Stimulated activated CD8-positive, alpha-beta memory T cell treated with anti-CD3 and anti-CD28 coated beads, Interleukin-7, amount 100 ng/mL, for 24 hours (primary cell): ENCODE data around the gene PRDM15.
A peak's percentile ranks its signal among the peaks of the same experiment; 100 is the strongest.

Experiments used
- DNase-seq: peaks from one replicate; pipeline ENCODE4 v3.0.0-alpha.2; 2020; ENCODE audit warnings: low read depth

The PRDM15 gene

DNA sequence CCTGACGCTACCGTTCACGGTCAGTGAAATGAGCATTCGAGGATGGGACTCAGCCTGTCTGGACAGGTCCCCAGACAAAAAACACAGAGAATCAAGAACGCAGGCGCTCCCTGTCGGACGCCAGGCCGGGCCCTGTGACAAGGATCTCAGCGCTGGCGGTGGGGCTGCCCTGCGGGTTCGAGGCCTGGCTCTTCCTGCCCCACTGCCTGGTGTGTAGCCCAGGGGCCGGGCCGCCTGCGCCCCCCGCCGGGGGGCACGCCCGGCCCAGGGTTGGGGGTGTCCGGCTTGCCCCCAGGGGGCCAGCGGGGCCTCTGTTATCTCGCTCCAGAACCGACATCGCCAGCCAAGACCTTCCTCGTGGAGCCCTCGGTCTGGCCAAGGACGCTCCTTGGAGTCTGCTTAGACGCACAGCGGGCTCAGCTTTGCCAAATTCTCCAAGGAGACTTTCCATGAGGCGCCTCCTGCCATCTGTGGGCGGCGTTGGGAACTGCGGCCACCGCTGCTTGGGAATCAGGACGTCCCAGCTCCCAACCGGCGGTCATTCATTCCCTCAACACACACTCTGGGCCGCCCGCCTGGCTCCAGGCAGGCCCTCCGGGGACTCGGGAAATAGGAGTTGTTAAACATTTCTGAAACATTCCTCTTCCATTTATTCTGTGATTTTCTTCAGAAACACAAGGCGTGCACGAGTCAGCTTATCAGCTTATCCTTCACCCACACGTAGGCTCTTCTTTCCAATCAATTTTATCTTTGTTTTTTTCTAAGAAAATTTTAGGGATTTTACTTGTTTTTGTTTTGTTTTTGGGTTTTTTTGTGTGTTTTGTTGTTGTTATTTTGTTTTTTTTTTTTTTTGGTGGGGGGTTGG lies 101.0 kb downstream of the PRDM15 start:
- DNase-seq = no peak

DNA sequence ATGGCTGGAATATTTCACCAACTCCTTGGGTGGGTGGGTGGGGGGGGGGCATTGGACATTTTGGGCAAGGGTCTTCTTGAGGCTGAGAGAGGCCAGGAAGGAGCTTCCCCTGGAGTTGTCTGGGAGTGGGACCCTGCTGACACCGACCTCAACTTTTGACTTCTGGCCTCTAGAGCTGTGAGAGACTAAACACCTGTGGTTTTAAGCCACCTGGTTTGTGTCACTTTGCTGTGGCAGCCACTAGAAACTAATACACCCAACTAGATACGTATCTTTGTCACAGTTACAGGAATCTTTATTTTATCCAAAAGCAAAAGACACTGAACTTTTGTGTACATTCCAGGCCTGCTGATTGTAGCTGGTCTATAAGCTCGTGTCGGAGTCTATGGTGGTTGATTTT lies 102.4 kb downstream of the PRDM15 start:
- DNase-seq = no peak

DNA sequence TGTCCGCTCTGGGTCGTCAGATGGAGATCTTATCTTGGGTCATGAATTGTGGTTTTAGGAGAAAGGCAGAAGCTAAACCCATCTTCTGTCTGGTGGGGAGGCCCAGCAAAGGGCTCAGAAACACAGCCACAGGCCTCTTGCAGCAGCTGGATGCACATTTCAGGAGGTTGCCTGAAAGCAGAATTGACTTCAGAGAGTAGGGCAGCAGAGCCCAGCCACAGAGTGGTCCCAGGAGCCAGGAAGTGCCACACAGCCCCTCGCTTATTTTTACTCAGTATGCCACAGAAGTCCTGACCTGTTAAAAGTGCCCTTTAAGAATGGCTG lies 104.0 kb downstream of the PRDM15 start:
- no peak for DNase-seq

DNA sequence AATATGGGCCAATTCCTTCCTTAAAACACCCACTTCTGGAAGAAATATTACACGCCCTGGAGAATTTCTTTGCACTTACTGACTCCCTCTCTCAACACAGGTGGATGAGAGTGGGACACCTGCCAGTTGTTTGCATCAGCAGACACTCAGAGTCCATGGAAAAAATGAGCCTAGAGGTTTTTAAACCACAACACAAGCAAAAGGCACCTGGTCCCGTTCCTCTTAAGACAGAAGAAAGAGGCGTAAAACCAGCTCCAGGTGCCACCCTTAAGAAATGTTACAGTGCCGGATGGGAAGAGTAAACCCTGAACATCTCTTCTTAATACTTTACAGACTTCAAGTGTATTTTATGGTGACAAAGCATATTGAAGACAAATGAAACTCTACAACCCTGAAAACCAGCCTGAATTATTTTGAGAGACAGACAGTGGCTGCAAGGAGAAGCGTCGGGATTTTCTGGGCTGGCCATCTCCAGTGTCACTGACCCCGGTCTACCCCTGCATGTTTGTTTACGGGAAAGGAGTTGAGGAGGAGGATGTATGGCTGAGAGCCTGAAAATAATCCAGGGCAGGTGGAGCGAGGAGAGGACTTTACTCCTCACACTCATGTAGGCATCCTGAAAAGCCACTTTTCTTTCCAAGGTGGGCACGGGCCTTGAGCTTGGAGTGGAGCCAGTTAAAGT lies 104.5 kb downstream of the PRDM15 start:
- no peak for DNase-seq

DNA sequence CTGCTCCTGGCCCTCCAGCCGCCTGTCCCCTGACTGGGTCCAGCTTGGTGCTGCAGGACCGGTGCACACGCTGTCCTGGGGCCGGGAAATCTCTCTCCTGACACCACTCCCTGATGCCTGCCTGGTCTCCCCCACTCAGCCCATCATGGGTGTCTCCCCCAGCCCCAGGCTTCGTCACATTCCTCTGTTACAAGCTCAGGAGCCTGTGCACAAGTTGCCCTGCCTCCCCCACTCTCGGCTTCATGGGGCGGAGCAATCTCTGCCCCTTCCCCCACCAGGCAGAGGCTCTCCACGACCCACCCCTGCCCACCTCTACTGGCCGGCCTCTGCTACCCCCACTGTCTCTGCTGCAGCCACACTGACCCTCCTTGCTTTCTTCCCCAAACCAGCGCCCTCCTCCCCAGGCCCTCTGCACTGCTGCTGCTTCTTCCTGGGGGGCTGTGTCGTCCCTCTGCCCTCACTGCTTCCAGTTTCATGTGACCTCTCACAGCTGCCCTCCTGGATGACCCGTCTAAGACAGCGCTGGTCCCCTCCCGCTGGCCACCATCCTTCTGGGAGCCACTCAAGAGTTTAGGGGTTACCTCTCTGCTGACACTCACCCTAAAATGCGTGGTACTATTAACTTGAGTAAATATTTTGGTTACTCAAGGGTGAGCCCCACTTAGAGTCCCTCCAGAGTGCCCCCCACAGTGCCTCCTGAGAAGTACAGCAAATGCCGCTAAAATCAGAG lies 106.6 kb downstream of the PRDM15 start:
- no peak for DNase-seq

DNA sequence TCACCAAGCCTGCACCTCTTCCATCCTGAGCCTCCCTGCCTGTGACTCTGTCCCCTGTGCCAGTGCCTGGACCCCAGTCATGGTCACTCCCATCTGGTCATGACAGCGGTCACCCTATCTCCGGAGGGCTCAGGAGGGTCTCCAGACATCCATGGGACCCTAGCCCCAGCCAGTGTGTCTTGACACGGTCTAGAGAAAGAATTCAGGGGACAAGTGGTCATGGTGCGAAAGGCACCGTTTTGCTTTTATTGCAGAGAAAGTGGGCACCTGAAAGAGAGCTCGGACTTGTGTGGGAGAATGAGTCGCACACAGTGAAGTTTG lies 107.6 kb downstream of the PRDM15 start:
- DNase-seq = no peak

DNA sequence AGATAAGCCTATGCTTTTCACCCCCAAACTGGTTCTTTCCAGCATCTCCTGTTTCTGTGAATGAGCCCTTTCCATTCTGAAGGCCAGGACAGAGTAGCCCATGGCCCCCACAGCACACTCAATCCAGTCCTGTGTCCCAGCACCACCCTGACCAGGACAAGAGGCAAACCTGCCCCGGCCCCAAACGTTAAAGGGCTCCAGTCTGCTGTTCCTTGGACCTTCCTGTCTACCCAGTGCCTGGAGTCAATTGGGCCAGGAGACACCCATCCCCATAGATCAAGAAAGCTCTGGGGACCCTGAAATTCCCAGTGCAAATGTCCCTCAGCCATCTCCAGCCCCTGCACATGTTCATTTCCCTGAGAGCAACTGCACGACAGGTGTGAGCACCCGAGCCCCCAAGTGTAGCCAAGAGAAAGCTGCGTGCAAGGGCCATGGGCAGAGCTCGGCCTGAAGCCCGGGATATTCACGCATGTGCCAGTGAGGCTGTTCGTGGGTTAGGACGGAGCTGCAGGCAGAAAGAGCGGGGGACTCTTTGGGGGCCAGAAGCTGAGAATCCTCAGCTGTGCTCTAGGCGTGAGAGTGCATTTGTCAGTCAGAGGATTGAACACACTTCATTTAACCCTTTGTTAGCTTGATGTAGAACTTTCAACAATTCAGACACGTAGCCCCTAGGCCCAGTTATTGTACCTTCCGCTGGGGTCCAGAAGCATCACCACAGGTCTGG lies 108.1 kb downstream of the PRDM15 start:
- DNase-seq = no peak

DNA sequence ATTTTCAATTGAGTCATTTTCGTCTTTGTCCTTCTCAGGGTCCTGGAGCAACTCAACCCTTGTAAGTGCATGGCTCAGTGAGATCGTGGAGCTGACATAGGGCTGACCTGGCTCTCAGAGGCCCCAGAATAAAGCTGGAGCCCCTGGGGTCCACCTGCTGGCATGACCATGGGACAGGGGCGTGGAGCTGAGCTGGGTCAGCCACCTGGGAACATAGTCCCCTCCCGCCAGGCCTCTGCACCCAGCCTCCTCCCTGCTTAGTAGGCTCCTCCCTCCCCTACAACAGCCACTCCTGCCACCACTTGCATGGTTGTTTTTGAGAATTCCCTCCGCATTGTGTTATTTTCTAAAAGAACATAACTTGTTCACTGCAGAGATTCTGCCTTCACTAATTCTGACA lies 109.2 kb downstream of the PRDM15 start:
- no peak for DNase-seq

DNA sequence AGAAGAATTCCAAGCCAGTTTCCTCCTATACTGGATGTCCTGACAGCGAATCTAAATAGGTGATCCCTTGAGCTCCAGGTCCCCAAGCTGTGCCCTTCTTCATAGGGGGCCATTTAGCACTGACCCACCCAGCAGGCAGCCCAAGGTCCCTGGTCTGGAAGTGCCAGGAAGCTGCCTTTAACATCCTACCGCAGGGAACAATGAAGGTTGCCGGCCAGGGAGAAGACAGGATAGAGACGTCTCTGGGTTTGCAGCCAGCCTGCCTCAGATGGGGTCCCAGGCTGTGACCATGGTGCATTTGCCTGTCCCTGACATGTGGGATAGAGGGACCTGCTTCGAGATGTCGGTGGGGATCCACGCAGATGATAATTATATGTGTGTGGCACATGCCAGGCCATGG lies 109.6 kb downstream of the PRDM15 start:
- no peak for DNase-seq

DNA sequence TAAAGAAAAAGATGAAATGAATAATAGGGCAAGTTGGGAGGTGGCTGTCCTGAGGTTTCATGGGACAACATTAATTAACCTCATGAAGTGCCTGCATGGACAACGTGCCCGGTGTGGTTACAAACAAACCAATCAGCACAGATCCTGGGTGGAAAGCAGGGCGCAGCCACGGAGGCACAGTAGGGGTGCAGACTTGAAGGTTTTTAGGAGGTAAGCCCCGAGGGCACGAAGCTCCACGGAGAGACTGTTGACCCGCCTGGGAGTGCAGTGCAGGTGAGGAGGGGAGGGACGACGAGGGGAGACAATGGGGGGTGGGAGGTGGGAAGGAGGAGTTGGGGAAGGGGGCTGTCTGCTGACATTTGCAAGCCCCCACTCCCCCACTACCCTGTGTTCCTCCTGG lies 110.0 kb downstream of the PRDM15 start:
- DNase-seq = no peak

DNA sequence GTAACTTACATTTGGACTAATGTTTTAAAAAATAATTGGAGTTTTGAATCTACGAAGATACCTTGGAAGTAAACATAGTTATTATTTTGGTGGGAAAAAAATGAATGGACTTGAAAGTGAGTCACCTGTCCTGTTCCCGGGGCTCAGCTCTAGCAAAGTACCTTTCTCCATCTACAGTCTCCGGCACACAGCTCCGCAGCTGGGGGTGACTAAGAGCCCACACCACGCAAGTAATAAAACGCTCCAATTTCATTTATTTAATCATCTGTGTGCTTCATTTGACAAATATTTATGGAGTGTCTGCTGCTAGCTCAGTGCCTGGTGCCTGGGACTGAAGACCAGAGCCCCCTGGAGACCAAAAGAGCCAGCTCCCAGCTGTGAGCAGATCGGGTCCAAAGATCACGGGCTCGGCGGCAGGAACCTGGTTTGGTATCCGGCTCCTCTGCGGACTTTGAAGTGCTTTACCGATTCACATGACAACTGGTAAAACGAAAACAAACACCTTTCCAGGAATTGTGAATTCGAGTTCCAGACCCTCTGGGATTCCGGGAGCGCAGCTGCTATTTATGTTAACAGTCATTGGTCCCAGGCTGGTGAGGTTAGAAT lies 110.6 kb downstream of the PRDM15 start:
- DNase-seq = no peak

DNA sequence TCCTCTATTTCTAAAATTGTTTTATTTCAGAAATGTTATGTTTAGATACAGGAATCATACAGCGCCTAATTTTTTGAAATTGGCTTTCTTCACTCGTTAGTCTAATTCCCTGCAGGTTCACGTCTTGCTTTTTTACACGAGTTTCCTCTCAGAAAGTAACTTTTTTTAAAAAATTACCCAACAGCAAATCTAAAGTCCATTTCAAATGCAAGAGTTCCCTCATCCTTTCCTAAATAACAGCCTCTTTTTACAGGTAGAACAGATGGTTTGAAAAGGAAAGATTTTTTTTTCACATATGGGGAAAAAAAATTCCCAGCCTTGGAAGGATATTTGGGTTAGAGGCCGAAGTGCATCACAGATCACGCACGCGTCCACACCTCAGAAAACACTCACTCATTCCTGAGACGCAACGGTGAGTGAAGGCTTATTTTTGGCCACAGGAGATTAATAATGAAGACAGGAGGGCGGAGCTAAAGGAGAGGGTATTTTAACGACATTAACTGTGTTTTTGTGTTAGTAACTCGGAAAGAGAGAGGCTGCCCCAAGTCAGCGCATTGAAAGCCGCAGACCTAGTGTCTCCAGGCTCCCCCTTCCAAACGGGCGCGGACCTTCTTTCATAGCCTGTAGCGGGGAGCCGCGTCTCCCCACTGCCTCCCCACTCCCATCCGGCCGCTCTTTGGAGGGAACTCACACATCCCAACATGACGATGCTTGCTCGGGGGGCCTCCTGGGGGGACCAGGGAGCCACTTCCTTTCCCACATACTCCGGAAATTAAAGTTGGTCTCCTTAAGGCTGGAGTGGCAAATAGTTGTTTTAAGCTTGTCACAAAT lies 111.3 kb downstream of the PRDM15 start:
- DNase-seq = no peak

DNA sequence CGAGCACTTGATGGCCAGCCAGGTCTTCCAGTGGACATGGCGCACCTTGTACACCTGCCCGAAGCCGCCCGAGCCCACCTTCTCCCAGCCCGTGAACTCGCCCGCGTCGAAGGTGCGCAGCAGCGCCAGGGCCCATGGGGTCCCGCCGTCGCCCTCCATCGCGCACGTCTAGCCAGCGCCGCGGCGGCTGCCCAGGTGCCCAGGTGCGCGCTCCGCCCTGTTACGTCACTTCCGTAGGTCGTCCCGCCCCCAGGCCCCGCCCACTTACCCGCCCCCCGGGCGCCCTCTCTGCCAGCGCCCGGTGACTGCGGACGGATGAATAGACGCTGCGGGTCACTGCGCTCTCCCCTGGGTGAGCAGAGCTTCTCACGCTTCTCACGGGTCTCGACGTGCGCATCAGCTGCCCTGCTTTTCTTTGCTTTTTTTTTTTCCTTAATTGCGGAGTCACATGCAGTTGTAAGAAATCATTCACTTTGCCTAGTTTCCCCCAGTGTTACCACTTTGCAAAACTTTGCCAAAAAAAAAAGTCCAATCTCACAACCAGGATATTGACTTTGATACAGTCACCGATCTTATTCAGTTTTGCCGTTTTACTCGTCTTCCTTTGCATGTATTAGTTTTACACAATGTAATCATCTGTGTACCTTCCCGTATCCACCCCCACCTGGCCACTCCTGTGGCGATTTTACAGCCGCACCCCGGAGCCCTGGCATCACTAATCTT lies 112.1 kb downstream of the PRDM15 start, which contains the start of gene RIPK4:
Gene RIPK4, minus strand, starts transcription at position 170 of the 723 bp plus-strand sequence. Its CDS starts 11 bp downstream, at position 159.
- peak; percentile 18 for DNase-seq

DNA sequence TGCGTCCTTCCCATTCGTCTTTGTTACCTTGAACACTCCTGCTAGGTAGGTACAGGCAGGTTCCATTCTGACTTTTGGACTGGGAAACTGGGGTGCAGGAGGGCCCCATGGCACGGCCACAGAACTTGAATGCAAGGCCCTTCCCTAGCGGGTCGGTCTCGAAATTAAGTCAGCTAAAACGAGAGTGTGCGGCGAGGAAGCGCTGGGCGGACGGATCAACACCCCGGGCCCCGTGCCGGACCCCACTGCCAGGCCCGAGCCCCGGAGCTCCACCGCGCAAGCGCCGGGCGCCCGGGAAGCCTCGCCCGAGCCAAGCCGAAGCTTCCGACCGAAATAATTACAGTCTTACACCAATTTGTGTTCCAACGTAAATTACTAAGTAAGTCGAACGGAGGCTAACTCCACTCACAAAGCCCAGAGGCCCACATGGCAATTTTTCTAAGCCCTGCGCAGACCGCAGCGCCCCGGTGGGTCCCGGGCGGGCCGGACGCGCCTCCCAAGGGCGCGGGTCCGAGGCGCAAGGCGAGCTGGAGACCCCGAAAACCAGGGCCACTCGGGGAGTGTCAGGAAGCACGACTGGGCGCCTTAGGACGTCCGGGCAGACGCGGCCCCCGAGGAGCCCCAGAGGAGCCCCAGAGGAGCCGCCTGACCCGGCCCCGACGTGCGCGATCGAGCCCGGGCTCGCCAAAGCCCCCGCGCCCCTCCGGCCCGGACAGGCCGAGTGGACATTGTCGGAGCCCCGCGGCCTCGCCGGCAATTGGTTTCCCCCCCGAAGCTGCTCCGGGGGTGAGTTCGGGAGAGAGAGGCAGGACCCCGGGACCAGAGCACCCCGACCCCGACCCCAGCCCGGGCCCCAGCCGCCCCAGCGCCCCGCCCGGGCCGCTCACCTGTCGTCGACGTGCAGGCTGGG lies 112.9 kb downstream of the PRDM15 start:
- no peak for DNase-seq

DNA sequence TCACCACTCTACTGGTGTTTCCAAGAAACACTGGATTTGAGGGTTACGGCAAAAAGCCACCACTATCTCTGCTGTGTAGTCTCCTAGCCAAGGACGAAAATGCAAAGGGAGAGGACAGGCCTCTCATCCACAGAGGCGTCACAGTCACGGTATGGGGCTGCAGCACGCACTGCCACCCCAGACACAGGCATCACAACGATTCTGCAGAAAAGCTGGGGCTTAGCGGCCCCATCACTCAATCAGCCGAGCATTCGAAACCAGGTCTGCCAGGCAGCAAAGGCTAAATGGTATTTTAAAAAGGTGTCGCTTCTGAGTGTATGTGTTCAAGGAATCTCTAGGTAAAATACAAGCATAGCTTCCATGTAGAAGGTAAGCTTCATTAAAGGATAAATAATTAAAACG lies 113.7 kb downstream of the PRDM15 start:
- no peak for DNase-seq

DNA sequence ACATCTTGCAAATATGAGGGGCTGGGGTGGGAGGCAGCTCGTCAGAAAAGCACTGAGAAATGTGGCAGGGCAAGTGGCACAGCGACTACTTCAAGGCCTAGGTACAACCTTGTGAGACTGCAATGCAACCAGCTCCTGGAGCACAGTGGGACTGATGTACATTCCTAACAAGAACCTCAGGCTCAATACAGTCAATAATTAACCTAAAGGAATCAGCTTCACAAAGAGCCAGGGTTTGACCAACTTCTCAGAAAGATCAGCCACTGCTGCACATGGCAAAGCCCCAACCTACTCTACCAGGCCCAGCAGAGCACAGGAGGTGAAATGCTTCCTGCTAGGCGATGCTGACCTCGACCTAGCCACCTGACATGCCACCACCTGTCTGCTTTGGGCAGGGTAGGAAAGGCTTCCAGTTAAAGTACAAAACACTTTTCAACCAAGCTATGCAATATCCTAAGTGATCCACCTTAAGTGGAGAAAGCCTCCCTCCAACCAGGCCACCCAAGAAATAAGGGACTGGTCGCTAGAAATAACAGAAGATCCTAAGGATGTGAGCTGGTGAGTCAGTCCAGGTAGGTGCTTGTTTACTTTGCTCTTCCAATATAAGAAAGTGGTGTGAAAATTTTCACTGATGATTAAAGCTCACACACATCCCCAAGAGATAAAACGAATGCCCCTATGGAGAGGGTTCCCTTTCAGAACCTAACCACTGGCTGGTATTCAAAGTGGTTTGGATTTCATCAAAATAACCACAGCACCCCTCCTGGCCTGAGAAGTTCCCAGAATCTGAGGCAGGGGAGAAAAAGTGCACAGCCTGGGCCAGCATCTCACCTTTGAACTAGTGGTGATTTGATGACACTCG lies 114.4 kb downstream of the PRDM15 start:
- DNase-seq = no peak

DNA sequence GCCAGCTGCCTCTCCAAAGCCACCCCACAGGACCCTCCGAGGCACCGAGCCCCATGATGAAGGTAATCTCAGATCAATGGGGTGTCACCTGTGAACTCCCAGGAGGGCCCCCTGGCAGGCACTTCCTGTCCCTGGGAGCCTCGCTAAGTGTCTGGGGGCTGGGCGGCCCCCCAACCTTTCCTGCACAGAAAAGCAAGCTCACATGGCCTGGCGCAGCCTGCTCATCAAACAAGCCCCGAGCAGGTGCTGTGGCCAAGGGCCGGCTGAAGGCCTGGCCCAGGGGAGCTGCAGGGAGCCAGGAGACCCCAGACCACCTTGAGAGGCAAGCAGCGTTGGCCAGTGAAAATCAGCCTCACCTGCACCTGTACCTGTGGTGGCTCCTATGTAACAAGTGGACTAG lies 115.1 kb downstream of the PRDM15 start:
- no peak for DNase-seq

DNA sequence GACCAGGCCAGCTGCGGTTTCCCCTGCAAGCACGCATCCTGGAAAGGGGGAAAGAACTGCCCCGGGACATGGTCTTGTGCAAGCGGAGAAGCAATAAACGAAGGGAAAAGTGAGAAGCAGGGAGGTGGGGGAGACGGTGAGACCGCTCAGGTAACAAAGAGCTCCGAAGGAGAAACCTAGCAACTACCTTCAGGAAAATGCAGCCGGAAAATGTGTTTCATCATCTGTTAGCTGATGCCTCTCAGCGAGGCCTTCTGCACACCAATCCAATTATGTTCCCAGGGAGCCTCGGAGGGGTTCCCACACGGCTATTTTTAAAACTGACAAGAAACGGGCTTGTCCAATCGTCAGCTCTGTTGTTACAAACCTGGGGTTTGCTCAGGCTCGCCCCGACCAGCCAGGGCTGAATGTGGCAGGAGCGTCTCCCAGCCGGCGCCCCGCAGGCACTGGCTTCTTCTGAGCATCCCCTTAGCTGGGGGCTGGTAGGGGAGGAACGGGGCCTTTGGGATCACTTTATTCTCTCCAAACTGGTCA lies 115.7 kb downstream of the PRDM15 start:
- DNase-seq = no peak
